WERI-Rb-1 (cell line): ENCODE results near the gene RASA3.

ENCODE experiments used
- DNase-seq: peaks from one replicate; pipeline ENCODE4 v3.0.0-alpha.2; 2020
- H3K27ac ChIP-seq: fragments of 250-450 bp; sonication (Bioruptor Pico); 2 replicates; pipeline ENCODE4 v1.5.1; 2020; ENCODE audit warnings: mild to moderate bottlenecking, moderate library complexity
- H3K27me3 ChIP-seq: fragments of 250-450 bp; sonication (Bioruptor Pico); 2 replicates; pipeline ENCODE4 v1.5.1; 2021; ENCODE audit warnings: mild to moderate bottlenecking, low read depth, moderate library complexity; ENCODE audit not compliant: insufficient read depth, severe bottlenecking
- H3K36me3 ChIP-seq: fragments of 250-450 bp; sonication (Bioruptor Pico); 2 replicates; pipeline ENCODE4 v1.5.1; 2020; ENCODE audit warnings: mild to moderate bottlenecking, moderate library complexity
- H3K4me3 ChIP-seq: 2 replicates; pipeline ENCODE4 v1.5.1; 2011; ENCODE audit warnings: low read depth, mild to moderate bottlenecking, control low read depth, low read length
- H3K9me3 ChIP-seq: fragments of 250-450 bp; sonication (Bioruptor Pico); 2 replicates; pipeline ENCODE4 v1.5.1; 2021; ENCODE audit warnings: mild to moderate bottlenecking, moderate library complexity; ENCODE audit not compliant: severe bottlenecking
- CTCF ChIP-seq: IDR thresholded peaks from 2 replicates; pipeline ENCODE4 v1.5.1; 2011; ENCODE audit warnings: low read depth, mild to moderate bottlenecking, control low read depth, inconsistent platforms, low read length

RASA3 gene

GRCh38 chr13:113996912-113997745 lies 135.3 kb downstream of the RASA3 start:
- peaks cover 5% of the 10 kb centered on the region for H3K36me3 ChIP-seq
- no peak for TF ChIP-seq CTCF
- no peak for DNase-seq
- no peaks in the 10 kb centered on the region for H3K9me3 ChIP-seq
- H3K27ac ChIP-seq, result no peak overlapping the region
- no peak overlapping the region for H3K4me3 ChIP-seq
- H3K27me3 ChIP-seq, result no peaks in the 10 kb centered on the region

- TF ChIP-seq CTCF, result no peak
- H3K9me3 ChIP-seq, result no peaks in the 10 kb centered on the region
- no peaks in the 10 kb centered on the region for H3K27me3 ChIP-seq
- H3K36me3 ChIP-seq, result peaks cover 5% of the 10 kb centered on the region
- DNase-seq, result no peak
- no peak overlapping the region for H3K4me3 ChIP-seq
- H3K27ac ChIP-seq, result no peak overlapping the region
Observed at GRCh38 chr13:113996081-113996911, 136.1 kb downstream of the RASA3 start.

GRCh38 chr13:113995051-113995601 lies 137.3 kb downstream of the RASA3 start:
- no peak overlapping the region for H3K4me3 ChIP-seq
- TF ChIP-seq CTCF, result no peak
- peaks cover 11% of the 10 kb centered on the region for H3K36me3 ChIP-seq
- H3K27ac ChIP-seq, result no peak overlapping the region
- DNase-seq, result peak; percentile 68
- no peaks in the 10 kb centered on the region for H3K27me3 ChIP-seq
- H3K9me3 ChIP-seq, result peaks cover 5% of the 10 kb centered on the region

- H3K27me3 ChIP-seq, result no peaks in the 10 kb centered on the region
- DNase-seq, result no peak
- peaks cover 8% of the 10 kb centered on the region for H3K9me3 ChIP-seq
- H3K36me3 ChIP-seq, result peaks cover 16% of the 10 kb centered on the region
- H3K27ac ChIP-seq, result no peak overlapping the region
- H3K4me3 ChIP-seq, result no peak overlapping the region
- no peak for TF ChIP-seq CTCF
Observed at GRCh38 chr13:113992276-113993005, 140.0 kb downstream of the RASA3 start.

GRCh38 chr13:113991676-113992179 lies 140.7 kb downstream of the RASA3 start:
- H3K36me3 ChIP-seq, result peaks cover 16% of the 10 kb centered on the region
- no peak for DNase-seq
- H3K4me3 ChIP-seq, result no peak overlapping the region
- H3K27ac ChIP-seq, result no peak overlapping the region
- H3K9me3 ChIP-seq, result peaks cover 8% of the 10 kb centered on the region
- TF ChIP-seq CTCF, result no peak
- H3K27me3 ChIP-seq, result no peaks in the 10 kb centered on the region
